Activated CD4-positive, alpha-beta memory T cell treated with anti-CD3 and anti-CD28 coated beads for 36 hours (primary cell): Measurements from ENCODE around the gene CD44. TPM values are rescaled to one million over a fixed set of nuclear protein-coding genes. Genes with fewer than 3 reads are reported as not detected.

Source experiments
- CTCF ChIA-PET: fragments of 350-600 bp; sonication (Branson Sonifier 250); formaldehyde crosslinking; loops from one replicate; lab custom pipeline; 2021; ENCODE audit warnings: antibody characterized with exemption, inconsistent platforms; lab: Charles Lee
- POLR2A ChIA-PET: fragments of 350-600 bp; sonication (Branson Sonifier 250); formaldehyde crosslinking; loops from one replicate; lab custom pipeline; 2021; ENCODE audit warnings: antibody characterized with exemption; lab: Charles Lee
- DNase-seq: peaks from one replicate; pipeline ENCODE4 v3.0.0-alpha.2; 2020
- H3K27ac Mint-ChIP-seq: one replicate; pipeline ENCODE4 v1.8.0; 2021; ENCODE audit warnings: mixed read lengths
- H3K27me3 Mint-ChIP-seq: one replicate; pipeline ENCODE4 v1.8.0; 2021; ENCODE audit warnings: mixed read lengths
- H3K36me3 Mint-ChIP-seq: one replicate; pipeline ENCODE4 v1.8.0; 2021; ENCODE audit warnings: mixed read lengths
- H3K4me1 Mint-ChIP-seq: one replicate; pipeline ENCODE4 v1.8.0; 2021; ENCODE audit warnings: low read depth, mixed read lengths
- H3K4me3 Mint-ChIP-seq: one replicate; pipeline ENCODE4 v1.8.0; 2021; ENCODE audit warnings: mild to moderate bottlenecking, mixed read lengths
- H3K9me3 Mint-ChIP-seq: one replicate; pipeline ENCODE4 v1.8.0; 2021; ENCODE audit warnings: mixed read lengths
- intact Hi-C: fragments of 100-400 bp; cut with micrococcal nuclease; formaldehyde crosslinking; loops from one replicate; pipeline ENCODE4 v1.15.1; 2023
- total RNA-seq, 2 experiments: library from RNA; stranded (reverse); gene quantifications; one replicate each; pipeline ENCODE4 v1.2.3, GENCODE V29; 2021

Gene CD44
- total RNA-seq, 2 experiments from 2014 or later = 440 to 442 TPM

- peak overlapping the region; percentile 99 for H3K27ac Mint-ChIP-seq
- ChIA-PET CTCF (interaction anchor here (1.0 to 1.2 kb wide), 3 partner anchors 27 to 221 kb away, joined by 3 to 4 read pairs (median 4); no protein-coding TSS in a partner anchor), POLR2A (interaction anchor here (1.0 to 1.5 kb wide), 4 partner anchors 24 to 129 kb away, joined by 3 to 4 read pairs (median 4); partner anchors contain the start of gene CD44)
Observed at GRCh38 chr11:35169754-35170153, 30.8 kb downstream of the CD44 start.

GRCh38 chr11:35170503-35170902, 31.5 kb downstream of the CD44 start:
- H3K9me3 Mint-ChIP-seq = no peaks in the 10 kb centered on the region
- H3K4me1 Mint-ChIP-seq = peaks cover 99% of the 10 kb centered on the region
- no peak overlapping the region for H3K4me3 Mint-ChIP-seq
- intact Hi-C loops = loop anchor here (5.0 kb wide), 1 partner anchor 253 kb away; the partner anchor contains the start of genes APIP and PDHX
- peaks cover 50% of the 10 kb centered on the region for H3K36me3 Mint-ChIP-seq
- ChIA-PET POLR2A (interaction anchor here (1.0 to 1.5 kb wide), 3 partner anchors 24 to 71 kb away, joined by 3 to 4 read pairs (median 3); partner anchors contain the start of gene CD44), CTCF (interaction anchor here (0.8 to 1.2 kb wide), 3 partner anchors 8 to 94 kb away, joined by 3 to 4 read pairs (median 3); no protein-coding TSS in a partner anchor)
- H3K27me3 Mint-ChIP-seq = no peaks in the 10 kb centered on the region
- DNase-seq = no peak
- H3K27ac Mint-ChIP-seq = peak overlapping the region; percentile 51

More at GRCh38 chr11:35169754-35170153, 30.8 kb downstream of the CD44 start:
- Mint-ChIP-seq H3K27me3 (no peaks in the 10 kb centered on the region), H3K36me3 (peaks cover 44% of the 10 kb centered on the region), H3K9me3 (no peaks in the 10 kb centered on the region), H3K4me3 (no peak overlapping the region), H3K4me1 (peaks cover 99% of the 10 kb centered on the region)
- DNase-seq = no peak
- intact Hi-C loops = loop anchor here (5.0 kb wide), 2 partner anchors 252 to 517 kb away; partner anchors contain the start of genes APIP and PDHX

GRCh38 chr11:35171226-35171625, 32.3 kb downstream of the CD44 start:
- Mint-ChIP-seq H3K27me3 (no peaks in the 10 kb centered on the region), H3K9me3 (no peaks in the 10 kb centered on the region), H3K4me3 (no peak overlapping the region), H3K36me3 (peaks cover 50% of the 10 kb centered on the region), H3K4me1 (peaks cover 95% of the 10 kb centered on the region), H3K27ac (peak overlapping the region; percentile 81)
- ChIA-PET CTCF (interaction anchor here (1.1 to 2.5 kb wide), 4 partner anchors 17 to 66 kb away, joined by 3 to 8 read pairs (median 4); partner anchors contain the start of gene CD44), POLR2A (no interaction called here)
- intact Hi-C loops = loop anchor here (5.0 kb wide), 1 partner anchor 254 kb away; the partner anchor contains the start of genes APIP and PDHX
- no peak for DNase-seq

- DNase-seq = no peak
- POLR2A ChIA-PET = interaction anchor here (0.5 to 2.3 kb wide), 5 partner anchors 7 to 142 kb away, joined by 3 to 24 read pairs (median 4); no protein-coding TSS in a partner anchor
Observed at GRCh38 chr11:35173011-35173511, 34.1 kb downstream of the CD44 start.

GRCh38 chr11:35173616-35174566, 34.9 kb downstream of the CD44 start:
- CTCF ChIA-PET = interaction anchor here (0.6 to 2.5 kb wide), 6 partner anchors 11 to 216 kb away, joined by 3 to 8 read pairs (median 4); partner anchors contain the start of gene CD44

More at GRCh38 chr11:35173011-35173511, 34.1 kb downstream of the CD44 start:
- Mint-ChIP-seq H3K27me3 (no peaks in the 10 kb centered on the region), H3K27ac (peak overlapping the region; percentile 82), H3K9me3 (no peaks in the 10 kb centered on the region), H3K4me3 (peak overlapping the region; percentile 40), H3K4me1 (peaks cover 95% of the 10 kb centered on the region), H3K36me3 (peaks cover 59% of the 10 kb centered on the region)
- CTCF ChIA-PET = interaction anchor here (1.0 to 2.5 kb wide), 2 partner anchors 33 to 239 kb away, joined by 3 to 8 read pairs; partner anchors contain the start of gene CD44
- intact Hi-C loops = loop anchor here (5.0 kb wide), 1 partner anchor 256 kb away; the partner anchor contains the start of genes APIP and PDHX

GRCh38 chr11:35174666-35175065, 35.7 kb downstream of the CD44 start:
- ChIA-PET CTCF (interaction anchor here (0.6 to 1.4 kb wide), 5 partner anchors 11 to 64 kb away, joined by 3 to 5 read pairs (median 3); no protein-coding TSS in a partner anchor), POLR2A (interaction anchor here (0.8 to 2.3 kb wide), 7 partner anchors 8 to 30 kb away, joined by 3 to 24 read pairs (median 4); no protein-coding TSS in a partner anchor)
- DNase-seq = no peak
- H3K4me3 Mint-ChIP-seq = no peak overlapping the region
- intact Hi-C loops = loop anchor here (5.0 kb wide), 1 partner anchor 257 kb away; the partner anchor contains the start of genes APIP and PDHX
- no peaks in the 10 kb centered on the region for H3K9me3 Mint-ChIP-seq
- peaks cover 95% of the 10 kb centered on the region for H3K4me1 Mint-ChIP-seq
- H3K27me3 Mint-ChIP-seq = no peaks in the 10 kb centered on the region
- H3K36me3 Mint-ChIP-seq = peaks cover 63% of the 10 kb centered on the region
- peak overlapping the region; percentile 82 for H3K27ac Mint-ChIP-seq

More at GRCh38 chr11:35173616-35174566, 34.9 kb downstream of the CD44 start:
- intact Hi-C loops = loop anchor here (5.0 kb wide), 1 partner anchor 257 kb away; the partner anchor contains the start of genes APIP and PDHX
- DNase-seq = no peak
- Mint-ChIP-seq H3K4me1 (peaks cover 95% of the 10 kb centered on the region), H3K27ac (peak overlapping the region; percentile 82), H3K4me3 (peak overlapping the region; percentile 43), H3K27me3 (no peaks in the 10 kb centered on the region), H3K9me3 (no peaks in the 10 kb centered on the region), H3K36me3 (peaks cover 59% of the 10 kb centered on the region)
- POLR2A ChIA-PET = interaction anchor here (0.5 to 2.3 kb wide), 10 partner anchors 8 to 143 kb away, joined by 3 to 24 read pairs (median 4); no protein-coding TSS in a partner anchor

GRCh38 chr11:35177370-35177769, 38.4 kb downstream of the CD44 start:
- H3K9me3 Mint-ChIP-seq = no peaks in the 10 kb centered on the region
- H3K4me3 Mint-ChIP-seq = no peak overlapping the region
- H3K4me1 Mint-ChIP-seq = peaks cover 89% of the 10 kb centered on the region
- H3K36me3 Mint-ChIP-seq = peaks cover 69% of the 10 kb centered on the region
- ChIA-PET CTCF (interaction anchor here (1.4 to 4.4 kb wide), 4 partner anchors 12 to 37 kb away, joined by 3 to 55 read pairs (median 12); no protein-coding TSS in a partner anchor), POLR2A (interaction anchor here (0.7 to 5.5 kb wide), 8 partner anchors 11 to 99 kb away, joined by 3 to 60 read pairs (median 6); partner anchors contain the start of gene CD44)
- no peaks in the 10 kb centered on the region for H3K27me3 Mint-ChIP-seq
- DNase-seq = peak; percentile 61
- H3K27ac Mint-ChIP-seq = peak overlapping the region; percentile 83
- intact Hi-C loops = loop anchor here (1.0 kb wide), 5 partner anchors 11 to 213 kb away; no protein-coding TSS in a partner anchor

GRCh38 chr11:35178067-35178805, 39.3 kb downstream of the CD44 start:
- peaks cover 73% of the 10 kb centered on the region for H3K36me3 Mint-ChIP-seq
- ChIA-PET POLR2A (interaction anchor here (0.8 to 5.5 kb wide), 9 partner anchors 11 to 100 kb away, joined by 3 to 60 read pairs (median 4); partner anchors contain the start of gene CD44), CTCF (interaction anchor here (0.9 to 4.4 kb wide), 8 partner anchors 12 to 212 kb away, joined by 3 to 55 read pairs (median 6); partner anchors contain the start of gene CD44)
- H3K9me3 Mint-ChIP-seq = no peaks in the 10 kb centered on the region
- intact Hi-C loops = no loop called here
- H3K27ac Mint-ChIP-seq = peak overlapping the region; percentile 83
- H3K4me3 Mint-ChIP-seq = no peak overlapping the region
- H3K27me3 Mint-ChIP-seq = no peaks in the 10 kb centered on the region
- no peak for DNase-seq
- peaks cover 89% of the 10 kb centered on the region for H3K4me1 Mint-ChIP-seq

GRCh38 chr11:35178873-35179272, 39.9 kb downstream of the CD44 start:
- Mint-ChIP-seq H3K36me3 (peaks cover 76% of the 10 kb centered on the region), H3K9me3 (no peaks in the 10 kb centered on the region), H3K27me3 (no peaks in the 10 kb centered on the region), H3K4me3 (no peak overlapping the region), H3K4me1 (peaks cover 89% of the 10 kb centered on the region), H3K27ac (peak overlapping the region; percentile 83)
- ChIA-PET POLR2A (interaction anchor here (0.9 to 5.5 kb wide), 8 partner anchors 11 to 101 kb away, joined by 3 to 60 read pairs (median 6); partner anchors contain the start of gene CD44), CTCF (interaction anchor here (0.5 to 4.4 kb wide), 9 partner anchors 8 to 252 kb away, joined by 3 to 55 read pairs (median 4); partner anchors contain the start of gene CD44)
- intact Hi-C loops = no loop called here
- peak; percentile 52 for DNase-seq
